Cerebellar nuclear complex (tissue), 1 donor: ENCODE measurements around the gene RAB30.
"Not testable (repeated sequence)": the region's sequence is repeated elsewhere in the genome, so short reads cannot be mapped to it uniquely, and the experiment has no call there.

Experiments used
- DNase-seq, 2 experiments: peaks; one replicate each; lab custom pipeline; 2025; lab: John Stamatoyannopoulos, UW

The RAB30 gene

DNA sequence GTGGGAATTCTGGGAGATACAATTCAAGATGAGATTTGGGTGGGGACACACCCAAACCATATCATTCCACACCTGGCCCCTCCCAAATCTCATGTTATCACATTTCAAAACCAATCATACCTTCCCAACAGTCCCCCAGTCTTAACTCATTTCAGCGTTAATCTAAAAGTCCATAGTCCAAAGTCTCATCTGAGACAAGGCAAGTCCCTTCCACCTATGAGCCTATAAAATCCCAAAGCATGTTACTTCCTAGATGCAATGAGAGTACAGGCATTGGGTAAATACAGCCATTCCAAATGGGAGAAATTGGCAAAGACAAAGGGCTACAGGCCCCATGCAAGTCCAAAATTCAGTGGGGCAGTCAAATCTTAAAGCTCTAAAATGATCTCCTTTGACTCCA lies 128.3 kb downstream of the RAB30 start:
- not testable (repeated sequence) for DNase-seq

DNA sequence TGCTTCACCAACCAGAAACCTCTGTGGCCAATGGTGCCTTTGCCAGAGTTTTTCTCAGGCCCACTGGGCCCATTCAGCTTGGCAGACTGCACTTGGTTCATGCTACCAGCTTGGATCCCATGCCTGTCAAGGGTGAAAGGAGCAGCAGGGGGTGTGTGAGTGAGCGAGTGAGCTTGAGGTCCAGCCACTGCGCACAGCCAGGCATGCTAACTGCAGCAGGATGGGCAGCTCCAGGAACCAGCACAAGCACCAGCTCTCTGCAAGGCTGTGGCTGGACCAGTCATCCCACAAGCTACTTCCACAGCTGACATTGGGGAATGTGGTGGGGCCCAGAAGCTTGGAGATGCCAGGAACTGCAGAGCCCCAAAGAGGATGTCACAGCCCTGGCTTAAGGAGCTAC lies 129.3 kb downstream of the RAB30 start:
- DNase-seq: no peak

DNA sequence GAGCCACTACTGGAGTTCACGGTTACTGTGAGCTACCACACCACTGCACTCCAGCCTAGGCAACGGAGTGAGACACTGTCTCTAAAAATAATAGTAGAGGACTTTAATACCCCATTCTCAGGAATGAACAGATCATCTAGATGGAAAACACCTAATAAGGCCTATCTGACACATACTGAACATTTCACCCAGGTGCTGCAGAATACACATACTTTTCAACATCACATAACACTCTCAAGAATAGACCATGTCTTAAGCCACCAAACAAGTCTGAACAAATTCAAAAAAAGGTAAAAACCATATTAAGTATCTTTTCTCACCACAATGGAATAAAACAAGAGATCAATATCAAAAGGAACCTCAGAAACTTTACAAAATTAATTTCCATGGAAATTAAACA lies 132.2 kb downstream of the RAB30 start:
- no peak for DNase-seq

DNA sequence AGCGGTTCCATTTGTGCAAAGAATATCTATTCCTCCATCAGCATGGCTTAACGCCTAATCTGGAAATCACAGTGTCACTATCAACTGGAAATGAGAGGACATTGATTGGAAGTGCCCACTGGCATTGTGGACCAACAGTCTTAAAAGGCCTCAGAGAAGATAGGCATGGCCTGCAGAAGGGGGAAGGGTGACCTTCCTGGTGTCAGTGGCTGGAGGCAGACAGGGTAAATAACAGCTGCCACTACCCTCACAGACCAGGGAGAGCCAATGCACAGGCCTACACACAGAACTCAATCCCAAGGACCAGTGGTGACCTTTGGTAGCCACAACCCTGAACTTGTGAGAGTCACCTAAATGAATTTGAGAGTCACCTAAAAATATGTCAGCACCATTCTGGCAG lies 134.1 kb downstream of the RAB30 start:
- no peak for DNase-seq

DNA sequence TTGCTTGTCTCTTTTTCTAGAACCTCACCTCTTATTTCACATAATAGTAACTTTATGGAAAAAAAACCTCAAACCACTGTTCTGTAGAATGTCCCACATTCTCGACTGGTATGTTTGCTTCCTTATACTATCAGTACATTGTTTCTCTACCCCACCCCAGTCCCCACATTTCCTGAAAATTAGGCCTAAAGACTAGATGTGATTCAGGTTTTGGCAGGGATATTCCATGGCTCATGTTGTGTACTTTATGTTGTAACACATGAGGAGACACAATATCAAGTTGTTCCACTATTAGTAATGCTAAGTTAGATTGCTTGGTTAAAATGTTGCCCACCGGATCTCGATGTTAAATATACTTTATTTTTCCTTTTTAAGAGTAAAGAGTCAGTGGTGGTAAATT lies 135.4 kb downstream of the RAB30 start:
- DNase-seq: no peak

DNA sequence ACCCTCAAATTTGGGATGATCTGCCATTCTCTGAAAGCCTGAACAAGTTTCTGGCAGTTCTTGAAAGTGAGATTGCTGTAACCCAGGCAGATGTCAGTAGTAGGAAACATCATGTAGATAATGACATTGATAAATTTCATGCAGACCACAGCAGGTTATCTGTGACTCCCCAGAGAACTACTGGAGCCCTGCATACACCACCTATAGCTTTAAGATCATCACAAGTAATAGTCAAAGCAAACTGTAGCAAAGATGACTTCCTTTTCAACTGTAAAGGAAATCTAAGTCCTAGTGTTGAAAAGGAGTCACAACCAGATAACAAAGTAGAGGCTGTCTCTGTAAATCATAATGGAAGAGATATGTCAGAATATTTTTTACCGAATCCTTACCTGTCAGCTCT lies 139.1 kb downstream of the RAB30 start:
- DNase-seq: no peak

DNA sequence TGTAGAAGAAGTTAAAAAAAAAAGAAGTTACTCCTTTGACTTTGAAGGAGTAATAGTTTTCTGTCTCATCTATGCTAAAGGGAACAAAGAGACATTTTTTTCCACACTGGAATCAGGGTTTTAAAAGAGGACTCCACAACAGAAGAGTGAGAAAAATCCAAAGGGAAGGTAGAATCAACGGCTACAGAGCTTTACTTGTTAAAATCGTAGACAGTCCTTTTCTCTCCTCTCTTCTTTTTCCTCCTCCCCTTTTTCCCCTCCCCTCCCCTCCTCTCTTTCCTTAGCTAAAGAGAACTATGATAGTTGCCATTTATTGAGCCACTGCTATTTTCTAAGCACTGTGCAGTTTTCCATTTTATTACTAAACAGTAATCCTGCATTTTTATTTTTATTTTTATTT lies 141.0 kb downstream of the RAB30 start:
- DNase-seq: no peak

DNA sequence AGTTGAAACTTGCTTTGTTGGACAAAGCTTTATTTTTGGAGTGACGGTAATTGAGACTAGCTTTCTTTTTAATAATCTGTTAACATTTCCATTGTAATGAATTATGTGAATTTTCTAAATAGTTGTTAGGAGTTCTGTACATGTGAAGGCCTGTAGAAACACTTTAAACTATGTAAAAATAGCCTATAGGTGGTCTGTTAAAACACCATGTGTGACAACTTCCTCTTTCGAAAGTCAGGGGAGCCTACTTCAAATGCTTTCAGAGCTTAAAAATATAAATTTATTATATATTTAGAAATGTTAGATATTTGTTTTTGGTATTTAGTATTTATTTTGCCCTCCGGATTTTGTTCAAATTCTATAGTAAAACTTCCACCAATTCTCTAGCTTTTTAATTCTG lies 141.5 kb downstream of the RAB30 start:
- no peak for DNase-seq

DNA sequence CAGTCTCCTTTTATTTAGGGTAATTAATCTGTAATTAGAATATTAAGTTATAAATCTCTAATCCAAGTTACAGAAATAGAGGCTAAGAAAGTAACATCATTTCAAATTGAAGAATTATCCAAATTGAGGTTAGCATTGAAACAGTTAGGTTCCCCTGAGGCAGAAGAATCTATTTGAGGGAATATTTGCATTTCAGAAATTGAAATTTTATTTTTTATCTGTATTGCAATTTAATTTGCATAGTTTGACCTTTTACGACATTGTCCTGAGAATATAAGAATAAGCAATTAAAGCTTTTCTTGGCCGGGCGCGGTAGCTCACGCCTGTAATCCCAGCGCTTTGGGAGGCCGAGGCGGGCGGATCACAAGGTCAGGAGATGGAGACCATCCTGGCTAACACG lies 142.6 kb downstream of the RAB30 start:
- DNase-seq: no peak

DNA sequence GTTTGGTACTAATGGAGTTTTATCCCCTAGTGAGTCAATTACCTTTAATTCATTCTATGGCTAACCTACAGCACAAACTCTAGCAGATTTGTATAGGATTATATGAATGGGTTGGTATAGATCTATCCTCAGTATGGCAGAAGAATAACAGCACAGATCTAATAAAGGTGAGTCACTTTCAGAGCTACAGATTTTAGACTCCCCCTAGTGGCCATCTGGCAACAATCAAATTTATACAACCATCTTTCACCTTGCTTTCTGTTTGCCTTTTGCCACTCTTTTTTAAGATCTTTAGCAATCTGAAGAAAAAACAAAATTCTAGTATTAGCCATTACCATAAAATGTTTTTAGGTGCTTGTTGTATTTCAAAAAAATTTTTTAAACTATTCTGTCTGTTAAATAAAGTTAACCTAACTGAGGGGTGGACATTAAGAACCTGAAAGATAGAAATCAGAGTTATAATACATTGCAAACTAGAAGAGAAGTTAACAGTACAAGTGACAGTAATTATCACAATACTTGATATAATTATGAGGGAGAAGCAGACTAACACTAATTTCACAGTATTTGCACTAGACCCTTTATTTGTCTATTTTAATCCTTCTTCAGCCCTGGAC lies 144.3 kb downstream of the RAB30 start:
- DNase-seq: no peak

DNA sequence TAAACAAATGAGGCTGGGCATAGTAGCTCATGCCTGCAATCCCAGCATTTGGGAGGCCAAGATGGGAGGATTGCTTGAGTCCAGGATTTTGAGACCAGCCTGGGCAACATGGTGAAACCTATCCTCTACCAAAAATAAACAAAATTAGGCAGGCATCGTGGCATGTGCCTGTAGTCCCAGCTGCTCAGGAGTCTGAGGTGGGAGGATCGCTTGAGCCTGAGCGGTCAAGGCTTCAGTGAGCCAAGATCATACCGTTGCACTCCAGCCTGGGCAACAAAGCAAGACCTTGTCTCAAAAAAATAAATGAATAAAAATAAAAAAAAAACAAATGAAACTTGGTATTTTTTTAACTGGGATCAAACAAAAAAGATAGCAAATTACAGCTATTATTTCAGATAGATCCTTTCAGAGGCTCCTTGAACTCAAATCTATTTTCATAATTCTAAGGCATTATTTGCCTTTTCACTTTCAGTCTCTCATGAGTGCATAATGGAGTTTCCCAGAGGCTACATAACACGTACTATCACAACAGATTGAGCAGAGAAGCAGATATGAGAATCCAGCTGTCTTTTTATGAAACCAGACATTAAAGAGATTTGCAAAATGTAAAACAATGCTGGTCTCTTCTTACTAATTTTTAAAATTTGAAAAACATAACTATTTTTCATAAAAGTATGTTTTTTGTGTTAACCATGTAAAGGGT lies 147.0 kb downstream of the RAB30 start:
- no peak for DNase-seq
